HCT116 (cell line): ENCODE results near the gene CMBL. TPM values are rescaled to one million over a fixed set of nuclear protein-coding genes. Genes with fewer than 3 reads are reported as not detected.
A peak's percentile ranks its signal among the peaks of the same experiment; 100 is the strongest.

ENCODE experiments used
- ATAC-seq: fragments of 200-7000 bp; cut with Tn5 transposase; 2 replicates; pipeline ENCODE4 v1.9.1; 2020; ENCODE audit warnings: mild to moderate bottlenecking, moderate library complexity
- BruUV-seq: library from RNA; stranded (reverse); fragments of 400-500 nt; replicated peaks from 2 replicates; lab custom pipeline; 2021; lab: Mats Ljungman, UMichigan
- CTCF ChIA-PET: fragments of 300-600 bp; sonication (Branson Sonifier 250); formaldehyde crosslinking; loops from one replicate; lab custom pipeline; 2021; ENCODE audit warnings: antibody characterized with exemption; lab: Charles Lee
- POLR2A ChIA-PET: fragments of 300-600, 350-600 bp; sonication (Branson Sonifier 250); formaldehyde crosslinking; loops from one replicate; lab custom pipeline; 2021; ENCODE audit warnings: antibody characterized with exemption; lab: Charles Lee
- RAD21 ChIA-PET, 2 experiments: fragments of 300-600 bp; sonication (Branson Sonifier 250); formaldehyde crosslinking; loops; one replicate each; lab custom pipeline; 2023; ENCODE audit warnings: low total read pairs in 2 of 2; ENCODE audit not compliant: uncharacterized antibody in 2 of 2, unreplicated experiment in 2 of 2, low non-redundant PET in 1 of 2; lab: Charles Lee
- DNase-seq: peaks from one replicate; pipeline ENCODE4 v3.0.0-alpha.2; 2010; ENCODE audit warnings: low read depth, low spot score
- H2AFZ ChIP-seq: fragments of 200-600 bp; shearing (Covaris generic), sonication (generic); 2 replicates; pipeline ENCODE4 v1.6.1; 2017; ENCODE audit warnings: low read depth, mixed run types, mixed read lengths, antibody characterized with exemption, low read length; ENCODE audit not compliant: poor library complexity, severe bottlenecking
- H3K27ac ChIP-seq: 2 replicates; pipeline ENCODE4 v1.5.1; 2012; ENCODE audit warnings: low read depth, low read length
- H3K27me3 ChIP-seq: fragments of 200-600 bp; sonication (generic); 2 replicates; pipeline ENCODE4 v1.6.1; 2016; ENCODE audit warnings: mixed run types, low read length, mixed read lengths; ENCODE audit not compliant: insufficient read depth
- H3K36me3 ChIP-seq, 2 experiments: fragments of 200-500 bp in 1 of 2; fragments of 200-600 bp in 1 of 2; sonication (Bioruptor generic) in 1 of 2; sonication (generic) in 1 of 2; 2 replicates each; pipeline versions ENCODE4 v1.5.1 to v1.6.1; 2014 to 2016; ENCODE audit warnings: low read length in 2 of 2, inconsistent platforms in 1 of 2, mixed read lengths in 1 of 2, mixed run types in 1 of 2; ENCODE audit not compliant: insufficient read depth in 2 of 2, control insufficient read depth in 1 of 2
- H3K4me1 ChIP-seq, 2 experiments: fragments of 200-600 bp in 1 of 2; sonication (generic) in 1 of 2; 2 replicates each; pipeline versions ENCODE4 v1.5.1 to v1.6.1; 2012 to 2017; ENCODE audit warnings: low read length in 2 of 2, inconsistent platforms in 1 of 2, mild to moderate bottlenecking in 1 of 2, mixed read lengths in 1 of 2, mixed run types in 1 of 2, moderate library complexity in 1 of 2; ENCODE audit not compliant: insufficient read depth in 2 of 2, control insufficient read depth in 1 of 2
- H3K4me2 ChIP-seq: fragments of 200-600 bp; sonication (generic); 2 replicates; pipeline ENCODE4 v1.6.1; 2017; ENCODE audit warnings: mixed run types, low read length, mixed read lengths
- H3K4me3 ChIP-seq, 2 experiments: fragments of 200-600 bp in 1 of 2; sonication (generic) in 1 of 2; replicated peaks in 1 of 2; 2 replicates each; pipeline ENCODE4 v1.5.1; 2011 to 2016; ENCODE audit warnings: low read length in 2 of 2, control low read depth in 1 of 2, low read depth in 1 of 2, mild to moderate bottlenecking in 1 of 2, mixed read lengths in 1 of 2, mixed run types in 1 of 2
- H3K79me2 ChIP-seq: fragments of 200-600 bp; sonication (generic); 2 replicates; pipeline ENCODE4 v1.6.1; 2017; ENCODE audit warnings: mild to moderate bottlenecking, mixed run types, low read length, moderate library complexity, mixed read lengths; ENCODE audit not compliant: insufficient read depth
- H3K9ac ChIP-seq: fragments of 200-600 bp; sonication (generic); 2 replicates; pipeline ENCODE4 v1.6.1; 2016; ENCODE audit warnings: low read length, mixed read lengths
- H3K9me2 ChIP-seq: fragments of 200-600 bp; sonication (generic), shearing (Covaris generic); 2 replicates; pipeline ENCODE4 v1.6.1; 2017; ENCODE audit warnings: mixed run types, mild to moderate bottlenecking, moderate library complexity; ENCODE audit not compliant: insufficient read depth
- H3K9me3 ChIP-seq, 2 experiments: fragments of 200-500 bp in 1 of 2; fragments of 200-600 bp in 1 of 2; sonication (Bioruptor generic) in 1 of 2; sonication (generic) in 1 of 2; 2 replicates each; pipeline ENCODE4 v1.6.1; 2014 to 2017; ENCODE audit warnings: low read length in 2 of 2, mixed read lengths in 2 of 2, inconsistent platforms in 1 of 2, low read depth in 1 of 2, mild to moderate bottlenecking in 1 of 2, mixed run types in 1 of 2, moderate library complexity in 1 of 2; ENCODE audit not compliant: control insufficient read depth in 1 of 2, insufficient read depth in 1 of 2
- H4K20me1 ChIP-seq: fragments of 200-600 bp; sonication (generic), shearing (Covaris generic); 2 replicates; pipeline ENCODE4 v1.6.1; 2017; ENCODE audit warnings: mixed run types, mild to moderate bottlenecking, moderate library complexity; ENCODE audit not compliant: insufficient read depth
- EGR1 ChIP-seq: IDR thresholded peaks from 2 replicates; pipeline ENCODE4 v1.6.1; 2012; ENCODE audit warnings: low read depth
- ELF1 ChIP-seq: IDR thresholded peaks from 2 replicates; pipeline ENCODE4 v1.6.1; 2012; ENCODE audit warnings: low read depth, borderline replicate concordance
- EZH2 ChIP-seq: fragments of 200-600 bp; sonication (generic); IDR thresholded peaks from 2 replicates; pipeline ENCODE4 v1.6.1; 2017; ENCODE audit warnings: antibody characterized with exemption, mixed run types
- JUND ChIP-seq: IDR thresholded peaks from 2 replicates; pipeline ENCODE4 v1.6.1; 2012
- POLR2A ChIP-seq: IDR thresholded peaks from 2 replicates; pipeline ENCODE4 v1.7.0; 2011; ENCODE audit warnings: borderline replicate concordance; ENCODE audit not compliant: insufficient read depth, insufficient read length; ENCODE audit errors: extremely low read depth
- RAD21 ChIP-seq: IDR thresholded peaks from 2 replicates; pipeline ENCODE4 v1.6.1; 2012; ENCODE audit warnings: low read depth, mild to moderate bottlenecking
- TCF7L2 ChIP-seq: IDR thresholded peaks from 2 replicates; pipeline ENCODE4 v1.7.0; 2011; ENCODE audit warnings: borderline replicate concordance, inconsistent platforms; ENCODE audit not compliant: insufficient read depth, insufficient read length; ENCODE audit errors: extremely low read depth
- ZFX ChIP-seq: fragments of 450-650 bp; IDR thresholded peaks from 2 replicates; pipeline ENCODE4 v1.6.1; 2017
- intact Hi-C: fragments of 100-400 bp; cut with micrococcal nuclease; formaldehyde crosslinking; loops from 2 replicates; pipeline ENCODE4 v1.10.0; 2022
- total RNA-seq: library from RNA; stranded (reverse); gene quantifications from one replicate; pipeline ENCODE4 v1.2.1, GENCODE V29; 2021; ENCODE audit not compliant: unreplicated experiment
- TF ChIP-seq, protein P1 (sequence below), 3 experiments: fragments of 200-600 bp in 1 of 3; sonication (generic) in 1 of 3; IDR thresholded peaks in 2 of 3; conservative IDR thresholded peaks in 1 of 3; 2 replicates each; pipeline ENCODE4 v1.5.1; 2012 to 2017; ENCODE audit warnings: low read depth in 2 of 3, low read length in 2 of 3, antibody characterized with exemption in 1 of 3, borderline replicate concordance in 1 of 3, control low read depth in 1 of 3, mild to moderate bottlenecking in 1 of 3, mixed read lengths in 1 of 3, mixed run types in 1 of 3, moderate library complexity in 1 of 3; ENCODE audit not compliant: insufficient read depth in 1 of 3
- TF ChIP-seq, protein P2 (sequence below): IDR thresholded peaks from 2 replicates; pipeline ENCODE4 v1.6.1; 2011; ENCODE audit warnings: mild to moderate bottlenecking, low read length, moderate library complexity; ENCODE audit not compliant: insufficient replicate concordance; ENCODE audit errors: extremely low read depth
- TF ChIP-seq, protein P3 (sequence below): IDR thresholded peaks from 2 replicates; pipeline ENCODE4 v1.6.1; 2012; ENCODE audit warnings: low read depth

The CMBL gene
- total RNA-seq, 1 experiment from 2014 or later, result 51.0 TPM

DNA sequence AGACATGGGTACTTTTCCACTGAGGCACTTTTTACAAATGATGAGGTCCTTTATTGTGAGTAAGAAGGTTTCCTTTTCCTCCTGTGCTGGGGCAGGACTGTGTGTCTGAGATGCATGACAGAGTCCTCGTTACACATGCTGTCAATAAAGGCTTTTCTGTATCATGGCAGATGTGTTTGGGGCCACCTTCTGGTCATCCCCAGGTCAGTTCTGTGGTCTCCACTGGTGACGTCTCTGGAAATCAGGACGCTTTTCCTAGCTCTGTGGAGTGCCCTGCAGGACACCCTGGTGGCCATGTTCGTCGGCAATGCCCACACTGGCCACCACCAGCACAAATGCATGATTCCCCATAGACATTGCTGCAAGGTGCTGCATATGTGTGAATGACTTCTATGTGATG, 2.8 kb downstream of the CMBL start:
- no peaks in the 10 kb centered on the region for H3K36me3 ChIP-seq
- DNase-seq (no peak), ATAC-seq (peak; percentile 16; the same call in 1 of the 2 replicates)
- no peak overlapping the region for H3K9ac ChIP-seq
- H4K20me1 ChIP-seq, result no peaks in the 10 kb centered on the region
- ChIA-PET RAD21 (interaction anchor here in 1 of 2 experiments (0.6 kb wide), 1 partner anchor 94 kb away, joined by 3 read pairs; no protein-coding TSS in a partner anchor), CTCF (interaction anchor here (0.9 to 1.3 kb wide), 2 partner anchors 25 to 59 kb away, joined by 3 read pairs; no protein-coding TSS in a partner anchor), POLR2A (no interaction called here)
- TF ChIP-seq, protein P1, sequence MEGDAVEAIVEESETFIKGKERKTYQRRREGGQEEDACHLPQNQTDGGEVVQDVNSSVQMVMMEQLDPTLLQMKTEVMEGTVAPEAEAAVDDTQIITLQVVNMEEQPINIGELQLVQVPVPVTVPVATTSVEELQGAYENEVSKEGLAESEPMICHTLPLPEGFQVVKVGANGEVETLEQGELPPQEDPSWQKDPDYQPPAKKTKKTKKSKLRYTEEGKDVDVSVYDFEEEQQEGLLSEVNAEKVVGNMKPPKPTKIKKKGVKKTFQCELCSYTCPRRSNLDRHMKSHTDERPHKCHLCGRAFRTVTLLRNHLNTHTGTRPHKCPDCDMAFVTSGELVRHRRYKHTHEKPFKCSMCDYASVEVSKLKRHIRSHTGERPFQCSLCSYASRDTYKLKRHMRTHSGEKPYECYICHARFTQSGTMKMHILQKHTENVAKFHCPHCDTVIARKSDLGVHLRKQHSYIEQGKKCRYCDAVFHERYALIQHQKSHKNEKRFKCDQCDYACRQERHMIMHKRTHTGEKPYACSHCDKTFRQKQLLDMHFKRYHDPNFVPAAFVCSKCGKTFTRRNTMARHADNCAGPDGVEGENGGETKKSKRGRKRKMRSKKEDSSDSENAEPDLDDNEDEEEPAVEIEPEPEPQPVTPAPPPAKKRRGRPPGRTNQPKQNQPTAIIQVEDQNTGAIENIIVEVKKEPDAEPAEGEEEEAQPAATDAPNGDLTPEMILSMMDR (IDR thresholded peaks at IDR 0.05 in 2 of 3, conservative IDR thresholded peaks at IDR 0.05 in 1 of 3; ENCODE audit: borderline replicate concordance in 1 of 3, insufficient read depth in 1 of 3, low read depth in 2 of 3, low read length in 2 of 3), result peak in 2 of 3 experiments; percentile 12 to 22; a peak in 2 of 6 replicates
- TF ChIP-seq RAD21 (peak; percentile 27; the same call in 1 of the 2 replicates), TCF7L2 (no peak), EGR1 (no peak)
- H3K9me3 ChIP-seq, result no peaks in the 10 kb centered on the region
- H3K27me3 ChIP-seq, result no peaks in the 10 kb centered on the region
- no peak overlapping the region for H3K4me3 ChIP-seq
- H3K79me2 ChIP-seq, result peaks cover 26% of the 10 kb centered on the region
- no peaks in the 10 kb centered on the region for H3K9me2 ChIP-seq
- peaks cover 43 to 54% of the 10 kb centered on the region in 2 experiments for H3K4me1 ChIP-seq
- intact Hi-C loops, result loop anchor here (5.0 kb wide), 1 partner anchor 52 kb away; no protein-coding TSS in a partner anchor
- no peak overlapping the region for H3K4me2 ChIP-seq
- no peak overlapping the region for H3K27ac ChIP-seq
- H2AFZ ChIP-seq, result no peak overlapping the region
- BruUV-seq, result no TSS peak

DNA sequence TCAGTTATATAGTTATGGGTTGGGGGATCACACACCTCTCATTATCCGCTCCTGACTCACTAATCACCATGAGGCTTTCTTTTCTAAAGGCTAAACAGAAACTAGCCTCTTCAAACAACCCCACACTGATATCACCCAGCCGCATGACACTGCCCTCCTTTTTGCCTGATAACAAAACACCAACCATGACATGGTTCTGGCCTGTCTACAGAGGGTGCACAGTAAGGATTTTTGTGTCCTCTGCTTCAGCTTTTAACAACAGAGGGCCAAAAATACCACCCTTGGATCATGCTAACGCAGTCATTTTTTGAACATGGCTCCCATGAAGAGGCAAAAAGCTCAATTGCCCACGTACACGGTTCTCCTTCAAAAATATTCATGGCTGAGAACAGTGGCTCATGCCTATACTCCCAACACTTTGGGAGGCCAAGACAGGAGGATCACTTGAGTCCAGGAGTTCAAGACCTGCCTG, 4.0 kb downstream of the CMBL start:
- BruUV-seq, result no TSS peak
- Histone ChIP-seq H2AFZ (no peak overlapping the region), H3K9me2 (no peaks in the 10 kb centered on the region), H4K20me1 (no peaks in the 10 kb centered on the region), H3K9me3 (no peaks in the 10 kb centered on the region), H3K27ac (no peak overlapping the region), H3K4me3 (no peak overlapping the region), H3K4me1 (peaks cover 33 to 42% of the 10 kb centered on the region in 2 experiments), H3K9ac (no peak overlapping the region), H3K4me2 (no peak overlapping the region), H3K36me3 (no peaks in the 10 kb centered on the region), H3K79me2 (peaks cover 28% of the 10 kb centered on the region), H3K27me3 (no peaks in the 10 kb centered on the region)
- no peak for DNase-seq
- ATAC-seq, result no peak
- ChIA-PET POLR2A (interaction anchor here (1.4 kb wide), 1 partner anchor 49 kb away, joined by 4 read pairs; the partner anchor contains the start of gene MARCHF6), CTCF (interaction anchor here (0.9 kb wide), 1 partner anchor 61 kb away, joined by 3 read pairs; no protein-coding TSS in a partner anchor), RAD21 (no interaction called here)
- intact Hi-C loops, result no loop called here
- TF ChIP-seq JUND, result no peak
- TF ChIP-seq ZFX, result no peak
- TF ChIP-seq, protein P2, sequence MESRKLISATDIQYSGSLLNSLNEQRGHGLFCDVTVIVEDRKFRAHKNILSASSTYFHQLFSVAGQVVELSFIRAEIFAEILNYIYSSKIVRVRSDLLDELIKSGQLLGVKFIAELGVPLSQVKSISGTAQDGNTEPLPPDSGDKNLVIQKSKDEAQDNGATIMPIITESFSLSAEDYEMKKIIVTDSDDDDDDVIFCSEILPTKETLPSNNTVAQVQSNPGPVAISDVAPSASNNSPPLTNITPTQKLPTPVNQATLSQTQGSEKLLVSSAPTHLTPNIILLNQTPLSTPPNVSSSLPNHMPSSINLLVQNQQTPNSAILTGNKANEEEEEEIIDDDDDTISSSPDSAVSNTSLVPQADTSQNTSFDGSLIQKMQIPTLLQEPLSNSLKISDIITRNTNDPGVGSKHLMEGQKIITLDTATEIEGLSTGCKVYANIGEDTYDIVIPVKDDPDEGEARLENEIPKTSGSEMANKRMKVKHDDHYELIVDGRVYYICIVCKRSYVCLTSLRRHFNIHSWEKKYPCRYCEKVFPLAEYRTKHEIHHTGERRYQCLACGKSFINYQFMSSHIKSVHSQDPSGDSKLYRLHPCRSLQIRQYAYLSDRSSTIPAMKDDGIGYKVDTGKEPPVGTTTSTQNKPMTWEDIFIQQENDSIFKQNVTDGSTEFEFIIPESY, result no peak
- TF ChIP-seq, protein P3, sequence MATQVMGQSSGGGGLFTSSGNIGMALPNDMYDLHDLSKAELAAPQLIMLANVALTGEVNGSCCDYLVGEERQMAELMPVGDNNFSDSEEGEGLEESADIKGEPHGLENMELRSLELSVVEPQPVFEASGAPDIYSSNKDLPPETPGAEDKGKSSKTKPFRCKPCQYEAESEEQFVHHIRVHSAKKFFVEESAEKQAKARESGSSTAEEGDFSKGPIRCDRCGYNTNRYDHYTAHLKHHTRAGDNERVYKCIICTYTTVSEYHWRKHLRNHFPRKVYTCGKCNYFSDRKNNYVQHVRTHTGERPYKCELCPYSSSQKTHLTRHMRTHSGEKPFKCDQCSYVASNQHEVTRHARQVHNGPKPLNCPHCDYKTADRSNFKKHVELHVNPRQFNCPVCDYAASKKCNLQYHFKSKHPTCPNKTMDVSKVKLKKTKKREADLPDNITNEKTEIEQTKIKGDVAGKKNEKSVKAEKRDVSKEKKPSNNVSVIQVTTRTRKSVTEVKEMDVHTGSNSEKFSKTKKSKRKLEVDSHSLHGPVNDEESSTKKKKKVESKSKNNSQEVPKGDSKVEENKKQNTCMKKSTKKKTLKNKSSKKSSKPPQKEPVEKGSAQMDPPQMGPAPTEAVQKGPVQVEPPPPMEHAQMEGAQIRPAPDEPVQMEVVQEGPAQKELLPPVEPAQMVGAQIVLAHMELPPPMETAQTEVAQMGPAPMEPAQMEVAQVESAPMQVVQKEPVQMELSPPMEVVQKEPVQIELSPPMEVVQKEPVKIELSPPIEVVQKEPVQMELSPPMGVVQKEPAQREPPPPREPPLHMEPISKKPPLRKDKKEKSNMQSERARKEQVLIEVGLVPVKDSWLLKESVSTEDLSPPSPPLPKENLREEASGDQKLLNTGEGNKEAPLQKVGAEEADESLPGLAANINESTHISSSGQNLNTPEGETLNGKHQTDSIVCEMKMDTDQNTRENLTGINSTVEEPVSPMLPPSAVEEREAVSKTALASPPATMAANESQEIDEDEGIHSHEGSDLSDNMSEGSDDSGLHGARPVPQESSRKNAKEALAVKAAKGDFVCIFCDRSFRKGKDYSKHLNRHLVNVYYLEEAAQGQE, result no peak
- TF ChIP-seq EGR1, result no peak
- TF ChIP-seq EZH2, result no peak
- TF ChIP-seq ELF1, result no peak
- no peak for TF ChIP-seq POLR2A
